K562 (cell line): ENCODE measurements around the gene AAGAB. TPM values are rescaled to one million over a fixed set of nuclear protein-coding genes. Genes with fewer than 3 reads are reported as not detected.

Experiments
- ADNP ChIP-seq: fragments of 200-800 bp; sonication (Bioruptor generic); IDR thresholded peaks from 2 replicates; pipeline ENCODE4 v1.6.1; 2016; ENCODE audit warnings: missing genetic modification characterization, missing compliant biosample characterization
- CTBP1 ChIP-seq: fragments of 450-650 bp; IDR thresholded peaks from 2 replicates; pipeline ENCODE4 v1.6.1; 2016; ENCODE audit warnings: borderline replicate concordance
- GTF2B ChIP-seq: IDR thresholded peaks from 2 replicates; pipeline ENCODE4 v1.6.1; 2011; ENCODE audit not compliant: insufficient read length; ENCODE audit errors: extremely low read depth
- HSF4 ChIP-seq: fragments of 250-450 bp; sonication (Bioruptor Pico); IDR thresholded peaks from 2 replicates; pipeline ENCODE4 v2.1.2; 2022; ENCODE audit warnings: mild to moderate bottlenecking, moderate library complexity, borderline replicate concordance
- NR4A1 ChIP-seq, 2 experiments: fragments of 250-450 bp in 1 of 2; fragments of 450-650 bp in 1 of 2; sonication (Bioruptor Pico) in 1 of 2; IDR thresholded peaks; 2 replicates each; pipeline versions ENCODE4 v1.4.0 to v1.6.1; 2016 to 2020; ENCODE audit warnings: mild to moderate bottlenecking in 2 of 2, missing compliant biosample characterization in 1 of 2, missing genetic modification characterization in 1 of 2, moderate library complexity in 1 of 2
- RNF219 ChIP-seq: fragments of 250-450 bp; sonication (Bioruptor Pico); IDR thresholded peaks from 2 replicates; pipeline ENCODE4 v1.5.0; 2022; ENCODE audit warnings: mild to moderate bottlenecking
- RREB1 ChIP-seq: fragments of 250-450 bp; sonication (Bioruptor Pico); IDR thresholded peaks from 2 replicates; pipeline ENCODE4 v1.4.0; 2020
- SRSF7 ChIP-seq: fragments of 200-400 bp; formaldehyde crosslinking; optimal IDR thresholded peaks from 2 replicates; pipeline ENCODE3; 2017; ENCODE audit warnings: mild to moderate bottlenecking, low read depth, low read length
- ZZZ3 ChIP-seq: fragments of 450-650 bp; IDR thresholded peaks from 2 replicates; pipeline ENCODE4 v1.6.1; 2016; ENCODE audit warnings: antibody characterized with exemption, mild to moderate bottlenecking, moderate library complexity
- polyA plus RNA-seq, 8 experiments: library from polyadenylated mRNA; depleted of rRNA in 4 of 8; stranded (reverse) in 5 of 8; unstranded in 3 of 8; fragments of >200 nt; fragmentation: Nextera tagmentation in 2 of 8; fragmentation: Illumina TruSeq in 1 of 8; extraction: Ambion mirVana in 2 of 8; extraction: Trizol in 1 of 8; gene quantifications; 2 replicates each; pipeline versions ENCODE4 v1.2.1 to v1.2.3, GENCODE V29; 2011 to 2014; ENCODE audit warnings: inconsistent platforms in 1 of 8, missing spikeins in 1 of 8
- total RNA-seq, 7 experiments: library from RNA; depleted of rRNA in 6 of 7; stranded (reverse); fragments of >200 nt in 6 of 7; fragmentation: Illumina TruSeq in 2 of 7; extraction: Trizol in 2 of 7; gene quantifications; 2 replicates each; pipeline versions ENCODE4 v1.2.1 to v1.2.3, GENCODE V29; 2011 to 2021; ENCODE audit warnings: low replicate concordance in 1 of 7
- TF ChIP-seq, protein P1 (sequence below), 2 experiments: IDR thresholded peaks in 1 of 2; conservative IDR thresholded peaks in 1 of 2; 2 replicates each; pipeline ENCODE4 v1.6.1; 2016; ENCODE audit warnings: low read depth in 2 of 2, mild to moderate bottlenecking in 1 of 2, missing compliant biosample characterization in 1 of 2, missing genetic modification characterization in 1 of 2, moderate library complexity in 1 of 2

Gene AAGAB
- total and polyA plus RNA-seq, 9 of the 15 experiments (the other 6 are each of a cell fraction or from before 2014, with no cell fraction given) = 17.8 to 109 (median 58.3) TPM

DNA sequence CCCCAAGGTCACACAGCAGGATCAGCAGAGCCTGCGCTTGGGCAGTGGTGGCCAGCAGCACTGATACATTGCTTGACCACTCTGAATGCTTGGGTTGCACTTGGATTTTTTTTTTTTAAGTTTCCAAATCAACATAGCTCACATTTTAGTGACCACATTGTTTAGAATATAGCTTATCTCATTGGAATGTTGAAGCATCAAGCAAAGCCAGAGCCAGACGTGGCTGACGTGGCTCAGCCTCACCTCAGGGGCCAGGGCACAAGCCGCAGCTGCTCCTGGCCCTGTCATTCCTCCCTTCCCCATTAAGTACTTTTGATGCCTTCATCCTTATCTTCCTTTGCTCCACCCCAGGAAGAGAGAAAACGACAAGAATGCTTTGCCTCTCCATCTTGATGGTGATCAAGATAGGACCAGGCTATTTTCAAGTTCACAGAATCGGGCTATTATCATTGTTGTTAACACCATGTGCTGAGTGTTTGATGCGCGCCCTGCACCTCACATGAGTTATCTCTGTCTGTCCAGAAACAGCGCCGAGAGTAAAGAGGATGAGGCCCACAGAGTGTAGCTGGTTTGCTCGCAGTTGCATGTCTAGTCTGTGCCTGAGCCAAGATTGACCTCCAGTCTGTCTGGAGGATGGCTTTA, 75.8 kb downstream of the AAGAB start (continued):
- TF ChIP-seq RREB1 (peak; percentile 91; the same call in 1 of the 2 replicates), SRSF7 (no peak), NR4A1 (CRISPR knock-in tag; IDR thresholded peaks at IDR 0.05) (no peak), NR4A1 (tag; IDR thresholded peaks at IDR 0.05) (no peak), HSF4 (CRISPR knock-in tag) (no peak), CTBP1 (peak; percentile 99), GTF2B (no peak), ZZZ3 (no peak), RNF219 (CRISPR knock-in tag) (no peak), ADNP (tag) (no peak)
- TF ChIP-seq, protein P1, sequence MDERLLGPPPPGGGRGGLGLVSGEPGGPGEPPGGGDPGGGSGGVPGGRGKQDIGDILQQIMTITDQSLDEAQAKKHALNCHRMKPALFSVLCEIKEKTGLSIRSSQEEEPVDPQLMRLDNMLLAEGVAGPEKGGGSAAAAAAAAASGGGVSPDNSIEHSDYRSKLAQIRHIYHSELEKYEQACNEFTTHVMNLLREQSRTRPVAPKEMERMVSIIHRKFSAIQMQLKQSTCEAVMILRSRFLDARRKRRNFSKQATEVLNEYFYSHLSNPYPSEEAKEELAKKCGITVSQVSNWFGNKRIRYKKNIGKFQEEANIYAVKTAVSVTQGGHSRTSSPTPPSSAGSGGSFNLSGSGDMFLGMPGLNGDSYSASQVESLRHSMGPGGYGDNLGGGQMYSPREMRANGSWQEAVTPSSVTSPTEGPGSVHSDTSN (CRISPR knock-in tag; IDR thresholded peaks at IDR 0.05; ENCODE audit: low read depth) = no peak
- TF ChIP-seq, protein P1 (tag; conservative IDR thresholded peaks at IDR 0.05; ENCODE audit: low read depth) = peak; percentile 74
